Suprapubic skin (tissue), 3 donors: ENCODE results near the gene USP38.

ENCODE experiments used
- CTCF ChIP-seq, 2 donors: fragments of 200-600 bp in 1 of 2; fragments of 450-650 bp in 1 of 2; sonication (generic) in 1 of 2; IDR thresholded peaks; one replicate each; pipeline ENCODE4 v1.5.1; 2016 to 2019; ENCODE audit warnings: antibody characterized with exemption in 2 of 2, mild to moderate bottlenecking in 1 of 2, moderate library complexity in 1 of 2
- POLR2A ChIP-seq, 2 donors: fragments of 450-650 bp; IDR thresholded peaks; one replicate each; pipeline ENCODE4 v1.6.1; 2017; ENCODE audit warnings: antibody characterized with exemption in 2 of 2, mild to moderate bottlenecking in 2 of 2, moderate library complexity in 2 of 2

- TF ChIP-seq CTCF (IDR thresholded peaks at IDR 0.05) (no peak), POLR2A (IDR thresholded peaks at IDR 0.05) (no peak)
Measured at GRCh38 chr4:143256456-143256855, 71.7 kb downstream of the USP38 start.
